Stimulated activated CD4-positive, alpha-beta T cell treated with anti-CD3 and anti-CD28 coated beads, Interleukin-12 subunit alpha, Interleukin-12 subunit beta, amount 100 ng/mL, for 48 hours (primary cell): ENCODE results near the gene CHST15.
"Not testable (repeated sequence)": the region's sequence is repeated elsewhere in the genome, so short reads cannot be mapped to it uniquely, and the experiment has no call there.

Experiments used
- DNase-seq, 3 donors: peaks; one replicate each; pipeline ENCODE4 v3.0.0-alpha.2; 2020; ENCODE audit warnings: low read depth in 2 of 3, low spot score in 1 of 3

CHST15 gene

GRCh38 chr10:124100124-124100523, 6.7 kb upstream of the CHST15 start:
- no peak for DNase-seq

GRCh38 chr10:124099604-124100003, 6.2 kb upstream of the CHST15 start:
- DNase-seq, result no peak

GRCh38 chr10:124098575-124098974, 5.2 kb upstream of the CHST15 start:
- no peak for DNase-seq

- no peak for DNase-seq
These were observed 4.5 kb upstream of the CHST15 start for GRCh38 chr10:124097883-124098282.

- no peak for DNase-seq
These were observed 3.1 kb upstream of the CHST15 start for GRCh38 chr10:124096494-124096893.

GRCh38 chr10:124095801-124096200, 2.4 kb upstream of the CHST15 start:
- DNase-seq, result not testable (repeated sequence)

GRCh38 chr10:124095096-124095495, 1.7 kb upstream of the CHST15 start:
- no peak for DNase-seq

GRCh38 chr10:124094419-124094785, 1.0 kb upstream of the CHST15 start:
- no peak for DNase-seq

- not testable (repeated sequence) for DNase-seq
These were observed 498 bp upstream of the CHST15 start for GRCh38 chr10:124093774-124094418.

GRCh38 chr10:124092250-124092859, 1.0 kb downstream of the CHST15 start:
- DNase-seq, result peak; percentile 8 to 20 (median 13)

GRCh38 chr10:124091646-124092249, 1.6 kb downstream of the CHST15 start:
- DNase-seq, result no peak

GRCh38 chr10:124090601-124091209, 2.7 kb downstream of the CHST15 start:
- no peak for DNase-seq

GRCh38 chr10:124089859-124090258, 3.5 kb downstream of the CHST15 start:
- DNase-seq, result no peak

GRCh38 chr10:124088915-124089314, 4.5 kb downstream of the CHST15 start:
- no peak for DNase-seq

- DNase-seq, result no peak
These were observed 5.4 kb downstream of the CHST15 start for GRCh38 chr10:124087672-124088634.

- no peak for DNase-seq
These were observed 6.4 kb downstream of the CHST15 start for GRCh38 chr10:124086787-124087671.

GRCh38 chr10:124086097-124086710, 7.2 kb downstream of the CHST15 start:
- DNase-seq, result no peak

GRCh38 chr10:124085680-124086079, 7.7 kb downstream of the CHST15 start:
- no peak for DNase-seq

- no peak for DNase-seq
These were observed 8.7 kb downstream of the CHST15 start for GRCh38 chr10:124084708-124085107.
